Measurements from ENCODE around the gene FBN1. TPM values are rescaled to one million over a fixed set of nuclear protein-coding genes. Genes with fewer than 3 reads are reported as not detected.

The FBN1 gene
- total RNA-seq, 6 experiments from 2014 or later = 1.7 to 12.0 (median 8.7) TPM

DNA sequence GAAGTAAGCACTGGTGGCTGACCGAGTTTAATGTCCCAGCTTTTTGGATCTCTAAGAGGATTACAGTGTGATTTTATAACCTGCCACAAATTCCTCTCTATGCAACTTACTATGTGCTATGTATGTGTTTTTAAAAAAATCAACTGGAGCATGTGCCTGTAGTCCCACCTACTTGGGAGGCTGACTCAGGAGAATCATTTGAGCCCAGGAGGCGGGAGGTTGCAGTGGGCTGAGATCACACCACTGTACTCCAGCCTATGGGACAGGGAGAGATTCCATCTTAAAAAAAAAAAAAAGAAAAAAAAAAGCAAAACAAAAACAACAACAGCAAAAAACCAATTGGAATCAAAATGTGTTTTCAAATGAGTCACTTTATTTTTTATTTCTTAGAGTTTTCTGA lies 284.7 kb downstream of the FBN1 start:
- Histone ChIP-seq H3K4me1 (peaks cover 0 to 3% (median 0%) of the 10 kb centered on the region in 4 donors), H3K27ac (no peak overlapping the region), H3K9me3 (no peaks in the 10 kb centered on the region), H3K4me3 (no peak overlapping the region), H3K27me3 (no peaks in the 10 kb centered on the region), H3K36me3 (no peaks in the 10 kb centered on the region)
- no peak for ATAC-seq
- intact Hi-C loops (cut with DNase I) = no loop called here
- 69% methylated on average over 2 of the region's 2 CpGs for WGBS (ENCODE audit: insufficient coverage, low coverage, low lambda C conversion rate, missing lambda C conversion rate)
- no peak for TF ChIP-seq POLR2A (IDR thresholded peaks at IDR 0.05)
- TF ChIP-seq, protein P1, sequence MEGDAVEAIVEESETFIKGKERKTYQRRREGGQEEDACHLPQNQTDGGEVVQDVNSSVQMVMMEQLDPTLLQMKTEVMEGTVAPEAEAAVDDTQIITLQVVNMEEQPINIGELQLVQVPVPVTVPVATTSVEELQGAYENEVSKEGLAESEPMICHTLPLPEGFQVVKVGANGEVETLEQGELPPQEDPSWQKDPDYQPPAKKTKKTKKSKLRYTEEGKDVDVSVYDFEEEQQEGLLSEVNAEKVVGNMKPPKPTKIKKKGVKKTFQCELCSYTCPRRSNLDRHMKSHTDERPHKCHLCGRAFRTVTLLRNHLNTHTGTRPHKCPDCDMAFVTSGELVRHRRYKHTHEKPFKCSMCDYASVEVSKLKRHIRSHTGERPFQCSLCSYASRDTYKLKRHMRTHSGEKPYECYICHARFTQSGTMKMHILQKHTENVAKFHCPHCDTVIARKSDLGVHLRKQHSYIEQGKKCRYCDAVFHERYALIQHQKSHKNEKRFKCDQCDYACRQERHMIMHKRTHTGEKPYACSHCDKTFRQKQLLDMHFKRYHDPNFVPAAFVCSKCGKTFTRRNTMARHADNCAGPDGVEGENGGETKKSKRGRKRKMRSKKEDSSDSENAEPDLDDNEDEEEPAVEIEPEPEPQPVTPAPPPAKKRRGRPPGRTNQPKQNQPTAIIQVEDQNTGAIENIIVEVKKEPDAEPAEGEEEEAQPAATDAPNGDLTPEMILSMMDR (IDR thresholded peaks at IDR 0.05) = no peak
- no peak for DNase-seq

Other genes starting within 250 kb of the FBN1 start
- 10 to 100 TPM in 1 of 6 experiments, 1 to 10 TPM in 4, under 1 TPM in 1; 0.93 to 40.3 (median 2.0) TPM for gene CEP152, start 165.4 kb upstream of the FBN1 start, total RNA-seq
- 10 to 100 TPM; 33.6 to 69.3 (median 47.5) TPM for gene EID1, start 232.4 kb upstream of the FBN1 start, total RNA-seq